Measurements from ENCODE around the gene PUSL1. TPM values are rescaled to one million over a fixed set of nuclear protein-coding genes. Genes with fewer than 3 reads are reported as not detected.

Gene PUSL1
- total and polyA plus RNA-seq, 5 donors from 2014 or later: 17.7 to 21.0 (median 18.9) TPM

DNA sequence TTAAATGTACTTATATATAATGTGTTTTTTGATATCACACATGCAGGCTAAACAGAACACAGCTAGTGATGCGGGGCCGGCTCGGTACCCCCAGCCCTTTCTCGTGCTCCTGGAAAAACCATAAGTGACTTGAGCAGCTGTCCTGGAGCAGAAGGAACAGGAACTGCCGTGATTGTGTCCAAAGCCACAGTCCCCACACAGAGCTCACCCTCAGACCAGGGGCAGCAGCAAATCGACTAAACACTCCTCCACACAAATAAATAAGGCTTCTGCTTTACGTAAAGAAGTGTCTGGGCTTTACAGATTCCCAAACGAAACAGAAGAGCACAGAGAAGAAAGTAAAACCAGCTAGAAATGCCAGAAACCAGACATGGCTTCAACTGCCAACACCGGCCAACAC is 44.4 kb upstream of the PUSL1 start:
- Histone ChIP-seq H3K4me3 (ENCODE audit: low read depth, low read length) (no peak overlapping the region), H3K9me3 (ENCODE audit: control insufficient read depth in 2 of 2, low read length in 2 of 2) (no peaks in the 10 kb centered on the region), H3K36me3 (ENCODE audit: control insufficient read depth, insufficient read depth, low read length) (peaks cover 54% of the 10 kb centered on the region), H3K4me1 (ENCODE audit: control insufficient read depth, insufficient read depth, low read length, poor library complexity, severe bottlenecking) (no peaks in the 10 kb centered on the region), H3K27ac (ENCODE audit: insufficient read depth, low read length, poor library complexity, severe bottlenecking) (no peak overlapping the region), H3K27me3 (ENCODE audit: control insufficient read depth, insufficient read depth, low read length) (no peaks in the 10 kb centered on the region)
- H3K27ac Mint-ChIP-seq: peak overlapping the region in 1 of 3 donors; percentile 15
- DNase-seq (no peak), ATAC-seq (ENCODE audit: low read depth in 2 of 2) (no peak)
- peaks cover 0 to 24% (median 1%) of the 10 kb centered on the region in 4 donors for H3K4me1 Mint-ChIP-seq
- no peak overlapping the region for H3K4me3 Mint-ChIP-seq
- H3K9me3 Mint-ChIP-seq: no peaks in the 10 kb centered on the region
- H3K36me3 Mint-ChIP-seq: peaks cover 6% of the 10 kb centered on the region
- H3K27me3 Mint-ChIP-seq: no peaks in the 10 kb centered on the region

DNA sequence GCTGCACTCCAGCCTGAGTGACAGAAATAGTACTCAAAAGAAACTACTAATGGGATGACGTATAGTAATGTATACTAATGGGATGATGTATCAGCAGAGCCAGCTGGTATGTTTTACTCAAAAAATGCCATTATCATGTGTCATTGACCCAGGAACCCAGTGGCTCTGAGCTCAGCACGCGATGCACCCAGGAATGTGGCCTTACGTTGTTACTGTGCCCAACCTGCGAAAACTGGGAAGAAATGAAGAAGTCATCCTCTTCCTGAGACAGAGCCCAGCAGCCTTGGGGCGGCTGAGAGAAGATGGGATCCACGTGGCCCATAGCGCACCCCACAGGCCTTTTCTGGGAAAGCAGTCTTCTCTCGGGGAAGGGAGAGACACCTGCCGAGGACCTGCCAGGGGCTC is 43.5 kb upstream of the PUSL1 start:
- H3K36me3 ChIP-seq (ENCODE audit: control insufficient read depth, insufficient read depth, low read length): peaks cover 48% of the 10 kb centered on the region
- no peaks in the 10 kb centered on the region for H3K27me3 Mint-ChIP-seq
- DNase-seq (no peak), ATAC-seq (ENCODE audit: low read depth in 2 of 2) (no peak)
- H3K4me3 ChIP-seq (ENCODE audit: low read depth, low read length): no peak overlapping the region
- H3K27me3 ChIP-seq (ENCODE audit: control insufficient read depth, insufficient read depth, low read length): no peaks in the 10 kb centered on the region
- H3K27ac ChIP-seq (ENCODE audit: insufficient read depth, low read length, poor library complexity, severe bottlenecking): no peak overlapping the region
- H3K27ac Mint-ChIP-seq: no peak overlapping the region
- H3K9me3 Mint-ChIP-seq: no peaks in the 10 kb centered on the region
- H3K4me1 Mint-ChIP-seq: peaks cover 0 to 29% (median 5%) of the 10 kb centered on the region in 4 donors
- H3K4me1 ChIP-seq (ENCODE audit: control insufficient read depth, insufficient read depth, low read length, poor library complexity, severe bottlenecking): peaks cover 1% of the 10 kb centered on the region
- H3K4me3 Mint-ChIP-seq: no peak overlapping the region
- H3K9me3 ChIP-seq (ENCODE audit: control insufficient read depth in 2 of 2, low read length in 2 of 2): no peaks in the 10 kb centered on the region
- H3K36me3 Mint-ChIP-seq: peaks cover 8% of the 10 kb centered on the region

DNA sequence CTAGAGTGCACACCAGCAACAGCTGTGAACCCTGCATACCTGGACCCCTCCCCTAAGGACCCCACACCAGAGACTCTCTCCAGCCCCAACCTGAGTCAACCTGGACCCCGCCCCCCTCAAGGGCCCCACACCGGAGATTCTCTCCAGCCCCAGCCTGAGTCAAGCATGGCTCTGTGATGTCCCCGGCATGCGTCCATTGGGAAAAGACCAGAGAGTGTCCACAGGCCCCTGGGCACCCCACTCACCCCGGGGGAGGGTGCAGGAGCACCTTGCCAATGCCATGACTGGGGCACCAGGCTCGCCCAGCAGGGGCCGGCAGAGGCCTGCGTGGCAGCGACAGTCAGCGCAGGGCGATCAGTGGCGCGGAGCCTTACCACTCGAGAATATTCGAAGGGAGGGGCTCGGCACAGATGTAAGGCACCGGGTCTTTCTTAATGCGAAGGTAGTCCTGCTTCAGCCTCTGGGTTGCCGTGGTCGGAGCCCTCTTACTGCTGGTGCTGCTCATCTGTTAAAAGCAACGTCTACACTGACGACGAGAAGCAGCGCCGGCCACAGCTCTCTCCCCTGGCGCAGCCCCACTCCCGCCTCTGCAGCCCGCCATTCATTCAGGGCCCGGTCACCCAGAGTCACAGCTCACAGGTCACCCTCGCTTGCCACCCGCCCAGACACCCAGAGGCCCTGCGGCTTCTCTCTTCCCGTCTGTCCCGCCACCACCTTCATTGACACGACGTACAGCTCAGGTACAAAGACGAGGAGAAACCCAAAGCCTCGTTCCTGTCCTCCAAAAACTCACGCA is 40.7 kb upstream of the PUSL1 start:
- Mint-ChIP-seq H3K4me1 (peaks cover 0 to 46% (median 24%) of the 10 kb centered on the region in 4 donors), H3K27me3 (no peaks in the 10 kb centered on the region), H3K36me3 (peaks cover 10% of the 10 kb centered on the region)

DNA sequence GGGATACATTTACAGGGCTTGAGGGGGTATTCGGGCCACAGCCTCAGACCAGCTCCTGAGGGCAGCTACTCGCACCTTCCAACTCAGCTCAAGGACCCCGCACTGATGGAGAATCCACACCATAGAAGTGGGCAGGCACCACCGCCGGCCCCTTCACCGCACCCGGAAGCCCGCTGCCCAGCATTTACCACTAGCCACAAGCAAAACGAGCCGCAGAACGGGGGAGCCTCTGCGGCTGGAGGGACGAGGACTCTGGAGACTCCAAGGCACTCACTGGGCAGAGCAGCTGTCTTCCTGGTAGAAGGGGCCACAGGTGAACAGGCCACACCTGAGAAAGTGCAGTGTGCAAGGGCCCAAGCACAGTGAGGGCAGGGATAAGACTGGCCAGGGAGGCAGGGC is 40.1 kb upstream of the PUSL1 start:
- no peak for ATAC-seq (ENCODE audit: low read depth in 2 of 2)
- H3K36me3 ChIP-seq (ENCODE audit: control insufficient read depth, insufficient read depth, low read length): peaks cover 23% of the 10 kb centered on the region
- no peaks in the 10 kb centered on the region for H3K9me3 ChIP-seq (ENCODE audit: control insufficient read depth in 2 of 2, low read length in 2 of 2)
- Mint-ChIP-seq H3K27ac (no peak overlapping the region), H3K4me1 (peaks cover 0 to 50% (median 24%) of the 10 kb centered on the region in 4 donors), H3K36me3 (peaks cover 10% of the 10 kb centered on the region), H3K27me3 (no peaks in the 10 kb centered on the region), H3K4me3 (peak overlapping the region in 1 of 4 donors; percentile 7), H3K9me3 (no peaks in the 10 kb centered on the region)
- DNase-seq: no peak
- peaks cover 34% of the 10 kb centered on the region for H3K4me1 ChIP-seq (ENCODE audit: control insufficient read depth, insufficient read depth, low read length, poor library complexity, severe bottlenecking)
- no peak overlapping the region for H3K27ac ChIP-seq (ENCODE audit: insufficient read depth, low read length, poor library complexity, severe bottlenecking)
- no peaks in the 10 kb centered on the region for H3K27me3 ChIP-seq (ENCODE audit: control insufficient read depth, insufficient read depth, low read length)
- H3K4me3 ChIP-seq (ENCODE audit: low read depth, low read length): no peak overlapping the region

More for the DNA sequence above, 40.7 kb upstream of the PUSL1 start:
- ATAC-seq (ENCODE audit: low read depth in 2 of 2): no peak
- H3K27ac ChIP-seq (ENCODE audit: insufficient read depth, low read length, poor library complexity, severe bottlenecking): no peak overlapping the region
- no peaks in the 10 kb centered on the region for H3K27me3 ChIP-seq (ENCODE audit: control insufficient read depth, insufficient read depth, low read length)
- H3K9me3 ChIP-seq (ENCODE audit: control insufficient read depth in 2 of 2, low read length in 2 of 2): no peaks in the 10 kb centered on the region
- H3K9me3 Mint-ChIP-seq: no peaks in the 10 kb centered on the region
- H3K4me3 Mint-ChIP-seq: peak overlapping the region in 1 of 4 donors; percentile 7
- peaks cover 29% of the 10 kb centered on the region for H3K36me3 ChIP-seq (ENCODE audit: control insufficient read depth, insufficient read depth, low read length)
- H3K4me3 ChIP-seq (ENCODE audit: low read depth, low read length): no peak overlapping the region
- H3K27ac Mint-ChIP-seq: peak overlapping the region in 1 of 3 donors; percentile 61
- no peak for DNase-seq
- peaks cover 29% of the 10 kb centered on the region for H3K4me1 ChIP-seq (ENCODE audit: control insufficient read depth, insufficient read depth, low read length, poor library complexity, severe bottlenecking)

DNA sequence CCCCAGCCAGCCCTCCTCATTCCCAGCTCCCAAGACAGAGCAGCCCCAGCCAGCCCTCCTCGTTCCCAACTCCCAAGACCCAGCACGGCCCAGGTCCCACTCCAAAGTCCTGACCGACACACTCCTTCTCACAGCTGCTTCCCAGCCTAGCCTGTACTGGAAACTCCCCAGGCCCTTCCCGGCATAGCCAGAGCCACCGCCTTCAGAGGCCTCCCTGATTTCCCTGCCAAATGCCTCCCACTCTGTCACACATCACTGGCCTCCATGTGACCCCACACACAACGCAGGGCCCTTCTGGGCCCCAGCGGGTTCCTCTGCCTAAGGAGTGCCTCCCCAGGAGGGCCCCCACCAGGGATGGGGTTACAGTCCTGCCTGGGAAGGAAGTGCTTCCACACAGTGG is 37.6 kb upstream of the PUSL1 start:
- Mint-ChIP-seq H3K27ac (peak overlapping the region in 2 of 3 donors; percentile 31 to 88), H3K4me1 (peaks cover 0 to 53% (median 24%) of the 10 kb centered on the region in 4 donors), H3K4me3 (peak overlapping the region; percentile 78 to 94 (median 84)), H3K36me3 (peaks cover 10% of the 10 kb centered on the region), H3K9me3 (no peaks in the 10 kb centered on the region), H3K27me3 (no peaks in the 10 kb centered on the region)
- H3K4me3 ChIP-seq (ENCODE audit: low read depth, low read length): no peak overlapping the region
- peak overlapping the region; percentile 14 for H3K27ac ChIP-seq (ENCODE audit: insufficient read depth, low read length, poor library complexity, severe bottlenecking)
- H3K36me3 ChIP-seq (ENCODE audit: control insufficient read depth, insufficient read depth, low read length): peaks cover 9% of the 10 kb centered on the region
- peaks cover 43% of the 10 kb centered on the region for H3K4me1 ChIP-seq (ENCODE audit: control insufficient read depth, insufficient read depth, low read length, poor library complexity, severe bottlenecking)
- no peaks in the 10 kb centered on the region for H3K9me3 ChIP-seq (ENCODE audit: control insufficient read depth in 2 of 2, low read length in 2 of 2)
- no peak for DNase-seq
- no peak for ATAC-seq (ENCODE audit: low read depth in 2 of 2)
- H3K27me3 ChIP-seq (ENCODE audit: control insufficient read depth, insufficient read depth, low read length): no peaks in the 10 kb centered on the region

DNA sequence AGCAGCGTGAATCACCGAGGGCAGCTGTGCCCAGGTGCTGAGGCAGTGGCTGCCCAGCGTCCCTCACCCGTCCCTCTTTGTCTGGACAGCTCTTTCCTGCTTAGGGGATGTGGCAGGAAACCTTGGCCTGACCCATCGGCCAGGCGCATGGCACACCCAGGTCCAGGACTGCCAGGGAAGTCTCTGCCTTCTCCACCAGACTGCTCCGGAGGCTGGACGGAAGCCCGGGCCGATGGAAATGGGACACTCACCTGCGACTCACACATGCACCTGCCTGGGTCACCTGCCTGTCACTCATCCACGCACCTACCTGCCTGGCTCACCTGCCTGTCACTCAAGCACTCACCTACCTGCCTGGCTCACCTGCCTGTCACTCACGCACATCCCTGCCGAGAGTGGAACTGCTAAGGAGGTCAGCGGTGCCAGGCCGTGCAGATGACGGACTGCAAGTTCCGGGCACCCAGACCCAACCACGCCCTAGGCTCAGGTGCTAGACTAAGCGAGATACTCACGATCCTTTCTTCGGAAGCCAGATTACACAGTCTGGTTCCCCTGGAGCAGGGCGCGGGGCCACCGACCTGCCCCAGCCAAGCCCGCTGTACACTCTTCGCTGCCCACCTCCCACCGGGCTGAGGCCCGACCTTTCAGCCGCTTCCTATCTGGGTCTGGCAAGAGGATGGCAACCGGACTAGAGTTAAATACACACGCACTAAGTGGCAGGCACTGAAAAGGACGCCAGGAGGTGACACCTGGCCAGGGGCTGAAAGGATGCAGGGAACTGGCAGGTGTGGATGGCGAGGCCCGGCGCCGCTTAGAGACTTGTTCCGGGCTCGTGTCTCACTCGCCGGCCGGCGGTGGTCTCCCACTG is 35.8 kb upstream of the PUSL1 start:
- Mint-ChIP-seq H3K36me3 (peaks cover 10% of the 10 kb centered on the region), H3K9me3 (no peaks in the 10 kb centered on the region), H3K4me1 (peaks cover 0 to 54% (median 24%) of the 10 kb centered on the region in 4 donors), H3K27ac (peak overlapping the region; percentile 9 to 93 (median 84)), H3K4me3 (peak overlapping the region; percentile 88 to 94 (median 93)), H3K27me3 (no peaks in the 10 kb centered on the region)
- Histone ChIP-seq H3K4me3 (ENCODE audit: low read depth, low read length) (peak overlapping the region; percentile 53), H3K36me3 (ENCODE audit: control insufficient read depth, insufficient read depth, low read length) (peaks cover 2% of the 10 kb centered on the region), H3K4me1 (ENCODE audit: control insufficient read depth, insufficient read depth, low read length, poor library complexity, severe bottlenecking) (peaks cover 43% of the 10 kb centered on the region), H3K9me3 (ENCODE audit: control insufficient read depth in 2 of 2, low read length in 2 of 2) (no peaks in the 10 kb centered on the region), H3K27me3 (ENCODE audit: control insufficient read depth, insufficient read depth, low read length) (no peaks in the 10 kb centered on the region), H3K27ac (ENCODE audit: insufficient read depth, low read length, poor library complexity, severe bottlenecking) (peak overlapping the region; percentile 63)
- ATAC-seq (ENCODE audit: low read depth in 2 of 2): no peak
- DNase-seq: peak in 1 of 3 donors; percentile 39

DNA sequence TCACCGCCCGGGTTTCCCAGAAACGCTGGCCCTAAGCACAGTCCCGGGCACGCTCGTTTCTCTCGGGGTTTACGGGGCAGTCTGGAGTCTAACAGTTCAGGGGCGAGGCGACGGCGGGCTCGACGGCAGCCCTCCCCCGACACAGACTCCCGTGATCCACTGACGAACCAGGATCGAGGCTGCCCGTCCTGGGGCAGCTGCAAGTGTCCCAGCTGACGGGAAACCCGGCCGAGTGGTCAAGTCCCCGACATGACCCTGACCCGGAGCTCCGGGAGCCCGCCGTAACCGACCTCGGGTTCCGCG is 35.2 kb upstream of the PUSL1 start:
- Mint-ChIP-seq H3K27me3 (no peaks in the 10 kb centered on the region), H3K4me3 (peak overlapping the region; percentile 88 to 94 (median 93)), H3K27ac (peak overlapping the region; percentile 9 to 93 (median 84)), H3K9me3 (no peaks in the 10 kb centered on the region), H3K4me1 (peaks cover 0 to 50% (median 24%) of the 10 kb centered on the region in 4 donors), H3K36me3 (peaks cover 10% of the 10 kb centered on the region)
- Histone ChIP-seq H3K4me3 (ENCODE audit: low read depth, low read length) (peak overlapping the region; percentile 53), H3K4me1 (ENCODE audit: control insufficient read depth, insufficient read depth, low read length, poor library complexity, severe bottlenecking) (peaks cover 43% of the 10 kb centered on the region), H3K27me3 (ENCODE audit: control insufficient read depth, insufficient read depth, low read length) (no peaks in the 10 kb centered on the region), H3K9me3 (ENCODE audit: control insufficient read depth in 2 of 2, low read length in 2 of 2) (no peaks in the 10 kb centered on the region), H3K27ac (ENCODE audit: insufficient read depth, low read length, poor library complexity, severe bottlenecking) (peak overlapping the region; percentile 63), H3K36me3 (ENCODE audit: control insufficient read depth, insufficient read depth, low read length) (no peaks in the 10 kb centered on the region)
- DNase-seq: no peak
- ATAC-seq (ENCODE audit: low read depth in 2 of 2): no peak

Data from CD4-positive, CD25-positive, alpha-beta regulatory T cell (primary cell).